Body of pancreas (tissue), 4 donors: Measurements from ENCODE around the gene PPP1R9B.

ENCODE experiments used
- POLR2A ChIP-seq, 3 donors: fragments of 450-650 bp; IDR thresholded peaks; one replicate each; pipeline ENCODE4 v1.6.1; 2016; ENCODE audit warnings: antibody characterized with exemption in 3 of 3, mild to moderate bottlenecking in 2 of 3
- TF ChIP-seq, protein P1 (sequence below), 7 experiments: fragments of 450-650 bp in 4 of 7; fragments of 200-600 bp in 3 of 7; sonication (generic) in 3 of 7; IDR thresholded peaks; one replicate each; pipeline ENCODE4 v1.5.1; 2016 to 2019; ENCODE audit warnings: antibody characterized with exemption in 7 of 7

GRCh38 chr17:50182783-50183420 is 32.4 kb upstream of the PPP1R9B start:
- TF ChIP-seq, protein P1, sequence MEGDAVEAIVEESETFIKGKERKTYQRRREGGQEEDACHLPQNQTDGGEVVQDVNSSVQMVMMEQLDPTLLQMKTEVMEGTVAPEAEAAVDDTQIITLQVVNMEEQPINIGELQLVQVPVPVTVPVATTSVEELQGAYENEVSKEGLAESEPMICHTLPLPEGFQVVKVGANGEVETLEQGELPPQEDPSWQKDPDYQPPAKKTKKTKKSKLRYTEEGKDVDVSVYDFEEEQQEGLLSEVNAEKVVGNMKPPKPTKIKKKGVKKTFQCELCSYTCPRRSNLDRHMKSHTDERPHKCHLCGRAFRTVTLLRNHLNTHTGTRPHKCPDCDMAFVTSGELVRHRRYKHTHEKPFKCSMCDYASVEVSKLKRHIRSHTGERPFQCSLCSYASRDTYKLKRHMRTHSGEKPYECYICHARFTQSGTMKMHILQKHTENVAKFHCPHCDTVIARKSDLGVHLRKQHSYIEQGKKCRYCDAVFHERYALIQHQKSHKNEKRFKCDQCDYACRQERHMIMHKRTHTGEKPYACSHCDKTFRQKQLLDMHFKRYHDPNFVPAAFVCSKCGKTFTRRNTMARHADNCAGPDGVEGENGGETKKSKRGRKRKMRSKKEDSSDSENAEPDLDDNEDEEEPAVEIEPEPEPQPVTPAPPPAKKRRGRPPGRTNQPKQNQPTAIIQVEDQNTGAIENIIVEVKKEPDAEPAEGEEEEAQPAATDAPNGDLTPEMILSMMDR (IDR thresholded peaks at IDR 0.05) = no peak
- TF ChIP-seq POLR2A (IDR thresholded peaks at IDR 0.05) = no peak
